Measurements from ENCODE around the gene THSD4. TPM values are rescaled to one million over a fixed set of nuclear protein-coding genes. Genes with fewer than 3 reads are reported as not detected.

Gene THSD4
- polyA plus RNA-seq, 1 experiment, result 18.8 TPM

DNA sequence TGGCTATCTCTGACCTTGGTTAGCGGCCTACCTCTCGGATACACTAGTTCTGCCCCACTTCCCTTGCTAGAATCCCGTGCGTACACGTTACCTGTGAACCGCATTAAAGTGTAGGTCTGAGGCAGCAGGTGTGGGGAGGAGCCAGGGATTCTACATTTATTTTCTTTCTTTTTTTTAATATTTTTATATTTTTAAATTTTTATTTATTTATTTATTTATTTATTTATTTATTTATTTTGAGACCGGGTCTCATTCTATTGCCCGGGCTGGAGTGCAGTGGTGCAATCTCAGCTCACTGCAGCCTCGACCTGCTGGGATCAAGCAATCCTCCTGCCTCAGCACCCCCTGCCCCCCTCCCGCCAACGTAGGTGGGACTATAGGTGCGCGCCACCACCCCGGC is 634.2 kb downstream of the THSD4 start:
- TF ChIP-seq, protein P1, sequence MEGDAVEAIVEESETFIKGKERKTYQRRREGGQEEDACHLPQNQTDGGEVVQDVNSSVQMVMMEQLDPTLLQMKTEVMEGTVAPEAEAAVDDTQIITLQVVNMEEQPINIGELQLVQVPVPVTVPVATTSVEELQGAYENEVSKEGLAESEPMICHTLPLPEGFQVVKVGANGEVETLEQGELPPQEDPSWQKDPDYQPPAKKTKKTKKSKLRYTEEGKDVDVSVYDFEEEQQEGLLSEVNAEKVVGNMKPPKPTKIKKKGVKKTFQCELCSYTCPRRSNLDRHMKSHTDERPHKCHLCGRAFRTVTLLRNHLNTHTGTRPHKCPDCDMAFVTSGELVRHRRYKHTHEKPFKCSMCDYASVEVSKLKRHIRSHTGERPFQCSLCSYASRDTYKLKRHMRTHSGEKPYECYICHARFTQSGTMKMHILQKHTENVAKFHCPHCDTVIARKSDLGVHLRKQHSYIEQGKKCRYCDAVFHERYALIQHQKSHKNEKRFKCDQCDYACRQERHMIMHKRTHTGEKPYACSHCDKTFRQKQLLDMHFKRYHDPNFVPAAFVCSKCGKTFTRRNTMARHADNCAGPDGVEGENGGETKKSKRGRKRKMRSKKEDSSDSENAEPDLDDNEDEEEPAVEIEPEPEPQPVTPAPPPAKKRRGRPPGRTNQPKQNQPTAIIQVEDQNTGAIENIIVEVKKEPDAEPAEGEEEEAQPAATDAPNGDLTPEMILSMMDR (IDR thresholded peaks at IDR 0.05; ENCODE audit: insufficient read depth, low read depth, low read length), result no peak
- no peak for DNase-seq (ENCODE audit: low read depth)

DNA sequence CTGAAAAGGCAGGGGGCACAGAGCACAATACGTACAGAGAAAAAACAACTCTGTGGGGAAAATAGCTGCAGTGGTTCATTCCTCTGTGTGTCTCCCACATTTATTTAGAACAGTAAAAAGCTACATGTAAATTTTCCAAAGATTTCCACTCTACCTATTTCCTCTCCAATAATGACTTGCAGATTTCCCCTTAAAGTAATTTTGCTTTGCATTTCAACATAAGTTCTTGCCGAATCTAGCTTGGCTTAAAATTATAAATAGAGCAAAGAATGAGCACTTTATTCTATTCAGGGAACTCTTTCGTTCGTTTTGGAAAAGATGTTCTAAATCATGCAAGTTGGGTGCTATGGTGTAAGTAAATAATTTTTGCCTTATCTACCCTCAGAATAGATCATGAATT is 636.9 kb downstream of the THSD4 start:
- ChIA-PET POLR2A (no interaction called here), CTCF (interaction anchor here (0.6 to 5.2 kb wide), 14 partner anchors 8 to 404 kb away, joined by 3 to 89 read pairs (median 5); no protein-coding TSS in a partner anchor)
- DNase-seq (ENCODE audit: low read depth), result no peak

More for the DNA sequence above, 634.2 kb downstream of the THSD4 start:
- ChIA-PET POLR2A (no interaction called here), CTCF (interaction anchor here (1.2 to 2.6 kb wide), 2 partner anchors 302 to 407 kb away, joined by 3 to 7 read pairs; no protein-coding TSS in a partner anchor)
- Histone ChIP-seq H3K4me3 (ENCODE audit: low read depth, low read length) (no peak overlapping the region), H3K36me3 (ENCODE audit: control insufficient read depth, insufficient read depth, low read length) (peaks cover 2% of the 10 kb centered on the region), H3K27me3 (ENCODE audit: control insufficient read depth, insufficient read depth, low read length) (no peaks in the 10 kb centered on the region)

DNA sequence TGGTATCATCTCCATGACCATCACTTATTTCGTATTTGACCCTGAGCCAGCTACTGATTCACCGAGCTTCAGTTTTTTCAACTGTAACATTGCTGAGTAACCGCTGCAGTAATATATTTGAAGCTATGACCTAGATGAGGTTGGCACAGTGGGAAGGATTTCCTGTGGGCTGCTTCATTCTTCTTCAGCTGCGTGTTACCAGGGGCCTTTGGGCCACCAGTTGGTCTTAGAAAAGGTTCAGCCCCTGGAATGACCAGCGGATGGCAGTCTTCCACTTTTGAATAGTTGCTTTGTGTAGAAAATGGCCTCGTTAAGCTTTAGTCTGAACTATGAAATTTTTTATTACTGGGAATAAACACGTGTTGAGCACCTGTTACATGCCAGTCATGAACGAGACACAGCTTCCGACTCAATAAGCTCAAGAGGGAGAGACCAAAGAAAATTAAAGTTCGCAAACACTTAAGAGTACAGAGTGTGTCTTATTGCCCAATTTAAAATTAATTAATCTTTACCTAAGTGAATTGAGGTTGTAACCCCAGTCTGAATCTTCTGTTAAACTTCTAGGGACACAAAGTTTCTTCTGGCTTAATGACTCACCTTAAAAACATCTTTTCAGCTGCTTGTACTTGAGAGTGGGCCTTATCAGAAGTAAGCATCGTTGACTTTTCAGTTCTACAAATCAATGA is 637.5 kb downstream of the THSD4 start:
- POLR2A ChIA-PET, result interaction anchor here (0.6 kb wide), 1 partner anchor 9 kb away, joined by 10 read pairs; no protein-coding TSS in a partner anchor
- TF ChIP-seq, protein P1 (IDR thresholded peaks at IDR 0.05; ENCODE audit: insufficient read depth, low read depth, low read length), result peak; percentile 67
- H3K36me3 ChIP-seq (ENCODE audit: control insufficient read depth, insufficient read depth, low read length), result no peaks in the 10 kb centered on the region
- H3K27me3 ChIP-seq (ENCODE audit: control insufficient read depth, insufficient read depth, low read length), result no peaks in the 10 kb centered on the region
- DNase-seq (ENCODE audit: low read depth), result peak; percentile 92
- CTCF ChIA-PET, result interaction anchor here (0.6 to 5.2 kb wide), 15 partner anchors 9 to 405 kb away, joined by 3 to 89 read pairs (median 5); no protein-coding TSS in a partner anchor
- H3K4me3 ChIP-seq (ENCODE audit: low read depth, low read length), result no peak overlapping the region

More for the DNA sequence above, 636.9 kb downstream of the THSD4 start:
- Histone ChIP-seq H3K4me3 (ENCODE audit: low read depth, low read length) (no peak overlapping the region), H3K36me3 (ENCODE audit: control insufficient read depth, insufficient read depth, low read length) (no peaks in the 10 kb centered on the region), H3K27me3 (ENCODE audit: control insufficient read depth, insufficient read depth, low read length) (no peaks in the 10 kb centered on the region)
- TF ChIP-seq, protein P1 (IDR thresholded peaks at IDR 0.05; ENCODE audit: insufficient read depth, low read depth, low read length), result no peak

DNA sequence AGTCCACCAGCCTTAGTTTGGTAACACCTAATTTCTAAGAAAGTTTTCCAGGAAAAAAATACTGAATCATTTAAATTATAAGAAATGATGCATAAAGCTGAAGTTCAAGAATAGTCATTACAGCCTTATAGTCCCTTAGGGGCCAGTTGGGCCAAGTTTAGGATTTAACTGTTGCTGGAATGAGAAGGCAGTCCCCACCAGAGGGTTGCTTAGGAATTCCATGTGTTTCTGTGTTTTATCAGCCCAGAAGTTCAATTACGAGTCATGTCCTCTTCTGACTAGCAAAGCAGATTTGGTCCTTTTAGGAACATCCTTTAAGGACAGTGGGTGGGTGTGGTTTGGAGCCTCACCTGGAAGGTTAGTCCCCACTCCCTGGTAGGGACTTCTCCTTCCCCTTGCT is 638.1 kb downstream of the THSD4 start:
- TF ChIP-seq, protein P1 (IDR thresholded peaks at IDR 0.05; ENCODE audit: insufficient read depth, low read depth, low read length), result no peak
- no peak for DNase-seq (ENCODE audit: low read depth)
- Histone ChIP-seq H3K27me3 (ENCODE audit: control insufficient read depth, insufficient read depth, low read length) (no peaks in the 10 kb centered on the region), H3K36me3 (ENCODE audit: control insufficient read depth, insufficient read depth, low read length) (0 out of 2 replicates have a peak, but pooled peaks cover 1% of the 10 kb centered on the region), H3K4me3 (ENCODE audit: low read depth, low read length) (no peak overlapping the region)
- ChIA-PET POLR2A (no interaction called here), CTCF (interaction anchor here (0.6 to 5.2 kb wide), 11 partner anchors 10 to 404 kb away, joined by 3 to 89 read pairs (median 5); no protein-coding TSS in a partner anchor)

DNA sequence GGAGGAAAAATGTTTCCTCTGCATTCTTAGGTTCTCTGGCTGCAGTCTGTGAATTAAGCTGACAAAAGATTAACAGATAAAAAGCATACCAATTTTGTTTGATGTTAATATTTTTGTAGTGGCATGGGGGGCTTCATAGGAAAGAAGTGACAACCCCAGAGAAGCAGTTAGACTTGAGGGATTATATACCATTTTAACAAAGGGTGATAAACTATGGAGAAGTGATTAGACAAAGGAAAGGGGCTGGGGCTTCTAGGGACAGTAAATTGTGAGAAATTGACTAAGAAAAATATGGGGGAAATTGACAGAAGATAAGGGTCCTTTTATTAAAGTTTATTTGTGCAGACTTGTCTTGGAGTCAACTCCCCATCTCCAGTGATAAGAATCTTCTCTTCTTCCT is 639.4 kb downstream of the THSD4 start:
- Histone ChIP-seq H3K27me3 (ENCODE audit: control insufficient read depth, insufficient read depth, low read length) (no peaks in the 10 kb centered on the region), H3K4me3 (ENCODE audit: low read depth, low read length) (no peak overlapping the region), H3K36me3 (ENCODE audit: control insufficient read depth, insufficient read depth, low read length) (peaks cover 1% of the 10 kb centered on the region; the same call in 1 of the 2 replicates)
- ChIA-PET POLR2A (no interaction called here), CTCF (interaction anchor here (1.1 to 5.2 kb wide), 4 partner anchors 9 to 48 kb away, joined by 4 to 89 read pairs (median 15); no protein-coding TSS in a partner anchor)
- no peak for DNase-seq (ENCODE audit: low read depth)
- TF ChIP-seq, protein P1 (IDR thresholded peaks at IDR 0.05; ENCODE audit: insufficient read depth, low read depth, low read length), result no peak

All from BJ (cell line).